ENCODE results near the gene METTL2B.

The METTL2B gene, protein sequence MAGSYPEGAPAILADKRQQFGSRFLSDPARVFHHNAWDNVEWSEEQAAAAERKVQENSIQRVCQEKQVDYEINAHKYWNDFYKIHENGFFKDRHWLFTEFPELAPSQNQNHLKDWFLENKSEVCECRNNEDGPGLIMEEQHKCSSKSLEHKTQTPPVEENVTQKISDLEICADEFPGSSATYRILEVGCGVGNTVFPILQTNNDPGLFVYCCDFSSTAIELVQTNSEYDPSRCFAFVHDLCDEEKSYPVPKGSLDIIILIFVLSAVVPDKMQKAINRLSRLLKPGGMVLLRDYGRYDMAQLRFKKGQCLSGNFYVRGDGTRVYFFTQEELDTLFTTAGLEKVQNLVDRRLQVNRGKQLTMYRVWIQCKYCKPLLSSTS

GRCh38 chr7:128476402-128477335 is at the start of gene METTL2B:
TSS of gene METTL2B (plus strand) at chr7:128476748. CDS start at chr7:128476766, 18 bp downstream.
- DNase-seq (ENCODE audit: low read depth, low spot score): peak; percentile 77

DNA sequence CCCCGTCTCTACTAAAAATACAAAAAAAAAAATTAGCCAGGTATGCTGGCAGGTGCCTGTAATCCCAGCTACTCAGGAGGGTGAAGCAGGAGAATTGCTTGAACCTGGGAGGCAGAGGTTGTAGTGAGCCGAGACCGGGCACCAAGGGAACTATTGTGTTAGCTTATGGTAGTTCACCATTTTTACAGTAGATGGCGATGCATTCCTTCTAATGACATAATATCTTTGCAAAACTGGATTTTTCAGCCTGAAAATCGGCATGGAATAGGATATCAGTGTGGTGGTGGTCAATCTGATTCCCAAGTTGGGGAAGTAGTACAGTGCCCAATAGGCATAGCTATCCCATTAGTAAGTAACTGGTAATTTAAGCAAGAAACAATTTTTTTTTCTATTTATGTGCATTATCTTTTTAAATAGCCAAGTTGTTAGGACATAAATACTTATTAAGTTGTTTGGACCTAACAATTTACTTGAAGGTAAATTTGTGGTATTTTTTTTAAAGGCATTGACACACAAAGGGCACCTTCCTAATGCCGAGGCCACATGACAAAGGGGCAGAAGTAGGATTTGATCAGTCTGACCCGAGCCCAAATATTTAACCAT is 49.2 kb upstream of the METTL2B start:
- DNase-seq (ENCODE audit: low read depth, low spot score): no peak

DNA sequence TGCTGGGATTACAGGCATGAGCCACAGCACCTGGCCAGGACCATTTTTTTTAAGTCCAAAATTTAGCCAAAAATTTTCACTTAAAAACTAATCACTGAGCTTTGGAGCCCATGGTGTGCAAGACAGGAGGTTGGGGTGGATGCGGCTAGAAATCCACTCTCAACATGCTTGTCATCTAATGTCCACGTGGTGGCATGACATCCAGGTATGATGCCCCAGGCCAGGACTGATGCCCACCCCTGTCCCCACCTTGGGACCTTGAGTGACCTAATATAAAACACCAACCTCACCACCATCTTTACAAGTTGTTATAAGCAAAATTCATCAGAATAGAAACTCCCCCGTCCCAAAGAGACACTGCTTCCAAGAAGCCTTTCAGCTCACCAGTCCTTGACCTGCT is 46.3 kb upstream of the METTL2B start:
- no peak for DNase-seq (ENCODE audit: low read depth, low spot score)

DNA sequence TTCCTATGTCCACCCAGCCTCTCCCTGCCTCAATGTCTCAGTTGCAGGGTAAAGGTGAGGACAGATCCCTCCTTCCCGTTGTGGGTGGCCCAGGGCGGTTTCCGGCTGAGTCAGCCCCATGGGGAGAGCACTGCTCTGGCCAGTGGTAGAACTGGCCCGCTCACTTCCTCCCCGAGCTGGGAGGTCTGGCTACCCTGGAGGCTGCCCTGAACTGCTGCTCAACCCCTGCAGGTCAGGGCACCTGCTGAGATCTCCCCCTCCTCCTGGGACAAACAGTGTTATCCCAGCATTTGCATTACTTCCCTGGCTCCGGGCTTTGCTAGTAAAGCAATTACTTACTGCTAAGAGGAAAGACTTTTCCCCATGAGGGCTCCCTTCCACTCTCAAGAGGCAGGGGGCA is 45.3 kb upstream of the METTL2B start:
- DNase-seq (ENCODE audit: low read depth, low spot score): no peak

DNA sequence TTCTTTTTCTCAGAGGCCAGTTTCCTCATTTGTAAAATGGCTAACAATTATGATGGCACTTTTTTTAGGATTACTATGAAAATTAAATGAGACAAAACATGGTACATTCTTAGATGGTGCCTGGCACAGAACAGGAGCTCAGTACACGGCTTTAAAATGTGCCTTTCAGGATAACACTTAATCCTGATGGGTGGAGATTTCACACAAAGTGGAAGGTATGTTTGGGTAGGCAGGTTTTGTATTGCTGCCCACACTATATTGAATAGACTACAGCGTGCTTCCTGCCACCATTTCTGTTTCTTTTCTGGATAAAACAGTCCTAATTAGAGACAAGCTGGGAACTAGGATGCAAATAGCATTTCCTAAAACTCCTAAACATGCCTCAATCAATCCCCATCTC is 44.8 kb upstream of the METTL2B start:
- no peak for DNase-seq (ENCODE audit: low read depth, low spot score)

DNA sequence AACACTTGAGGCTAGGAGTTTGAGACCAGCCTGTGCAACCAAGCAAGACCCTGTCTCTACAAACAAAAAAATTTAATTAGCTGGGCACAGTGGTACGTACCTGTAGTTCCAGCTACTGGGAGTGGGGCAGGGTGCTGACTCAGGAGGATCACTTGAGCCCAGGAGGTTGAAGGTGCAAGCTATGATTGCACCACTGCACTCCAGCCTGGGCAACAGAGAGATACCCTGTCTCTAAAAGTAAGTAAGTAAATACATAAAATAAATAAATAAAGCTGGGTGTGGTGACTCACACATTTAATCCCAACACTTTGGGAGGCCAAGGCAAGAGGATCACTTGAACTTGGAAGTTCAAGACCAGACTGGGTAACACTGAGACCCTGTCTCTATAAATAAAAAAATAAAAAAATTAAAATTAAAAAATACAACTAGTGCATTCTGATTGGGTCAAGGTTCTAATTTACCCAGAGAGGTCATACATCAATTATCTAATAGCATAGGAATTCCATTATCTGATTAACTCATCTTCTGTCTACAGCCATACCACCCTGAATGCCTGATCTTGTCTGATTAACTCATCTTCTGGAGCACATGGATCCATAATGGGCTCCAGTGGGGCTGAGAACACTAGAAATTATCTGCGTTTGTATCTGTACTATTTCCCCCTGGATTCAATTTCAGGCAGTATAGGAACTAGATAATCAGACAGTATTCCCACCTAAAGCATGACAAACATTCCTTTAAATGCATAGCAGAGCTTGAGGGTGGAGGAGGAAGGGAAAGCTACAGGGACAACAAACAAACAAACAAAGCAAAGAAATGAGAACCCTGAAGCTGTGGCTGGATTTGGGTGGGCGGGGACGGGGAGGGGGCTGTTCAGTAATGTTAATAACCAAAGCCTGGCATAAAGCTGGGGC is 41.9 kb upstream of the METTL2B start:
- DNase-seq (ENCODE audit: low read depth, low spot score): no peak

DNA sequence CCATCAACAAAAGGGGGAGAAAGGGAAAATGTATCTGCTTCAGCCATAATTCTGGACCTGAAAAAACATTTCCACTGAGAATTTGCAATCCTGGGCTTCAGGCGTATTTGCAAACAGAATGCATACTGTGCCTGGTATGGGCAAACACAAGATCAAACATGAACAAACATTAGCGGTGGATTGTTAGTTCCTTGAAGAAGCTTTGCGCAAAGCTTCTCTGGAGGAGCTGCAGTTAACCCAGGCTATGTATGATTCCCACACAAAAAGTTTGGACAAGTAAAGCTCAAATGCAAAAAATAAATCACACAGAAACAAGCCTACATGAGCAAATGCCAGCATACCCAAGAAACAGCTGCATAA is 41.2 kb upstream of the METTL2B start:
- DNase-seq (ENCODE audit: low read depth, low spot score): no peak

- DNase-seq (ENCODE audit: low read depth, low spot score): no peak
Measured at GRCh38 chr7:128437426-128438332, 38.9 kb upstream of the METTL2B start.

DNA sequence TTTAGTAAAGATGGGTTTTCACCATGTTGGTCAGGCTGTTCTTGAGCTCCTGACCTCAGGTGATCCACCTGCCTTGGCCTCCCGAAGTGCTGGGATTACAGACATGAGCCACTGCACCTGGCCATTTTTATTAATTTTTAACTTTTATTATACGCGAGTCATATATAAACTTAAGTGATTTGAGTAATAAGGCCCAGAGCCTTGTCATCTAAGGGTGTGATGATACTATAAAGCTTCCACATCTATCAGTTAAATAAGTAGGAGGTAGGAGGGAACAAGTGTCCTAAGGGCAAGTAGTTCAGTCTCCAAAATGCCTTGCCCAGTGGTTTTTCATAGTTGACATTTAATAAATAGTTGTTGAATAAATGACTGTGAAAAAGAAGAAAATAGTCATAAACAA is 34.2 kb upstream of the METTL2B start:
- no peak for DNase-seq (ENCODE audit: low read depth, low spot score)

- DNase-seq (ENCODE audit: low read depth, low spot score): no peak
Measured at GRCh38 chr7:128443831-128444600, 32.5 kb upstream of the METTL2B start.

DNA sequence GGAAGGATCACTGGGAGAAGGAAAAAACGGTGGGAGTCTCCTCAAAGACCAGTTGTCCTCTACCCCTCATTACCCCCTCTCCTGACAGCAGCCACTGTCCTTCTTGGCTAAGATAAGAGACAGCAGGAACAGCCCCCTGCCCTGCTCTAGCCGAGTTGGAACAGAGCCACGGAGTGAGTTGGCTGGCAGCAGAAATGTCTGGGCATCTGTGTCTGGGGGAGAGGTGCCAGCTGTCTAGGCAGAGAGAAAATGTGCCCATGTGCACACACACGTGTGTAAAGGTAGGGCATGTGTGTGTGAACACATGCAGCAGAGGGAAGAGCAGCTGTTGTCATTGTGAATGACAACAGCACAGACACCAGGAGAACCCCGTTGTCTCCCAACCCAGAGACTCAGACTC is 30.2 kb upstream of the METTL2B start:
- no peak for DNase-seq (ENCODE audit: low read depth, low spot score)

DNA sequence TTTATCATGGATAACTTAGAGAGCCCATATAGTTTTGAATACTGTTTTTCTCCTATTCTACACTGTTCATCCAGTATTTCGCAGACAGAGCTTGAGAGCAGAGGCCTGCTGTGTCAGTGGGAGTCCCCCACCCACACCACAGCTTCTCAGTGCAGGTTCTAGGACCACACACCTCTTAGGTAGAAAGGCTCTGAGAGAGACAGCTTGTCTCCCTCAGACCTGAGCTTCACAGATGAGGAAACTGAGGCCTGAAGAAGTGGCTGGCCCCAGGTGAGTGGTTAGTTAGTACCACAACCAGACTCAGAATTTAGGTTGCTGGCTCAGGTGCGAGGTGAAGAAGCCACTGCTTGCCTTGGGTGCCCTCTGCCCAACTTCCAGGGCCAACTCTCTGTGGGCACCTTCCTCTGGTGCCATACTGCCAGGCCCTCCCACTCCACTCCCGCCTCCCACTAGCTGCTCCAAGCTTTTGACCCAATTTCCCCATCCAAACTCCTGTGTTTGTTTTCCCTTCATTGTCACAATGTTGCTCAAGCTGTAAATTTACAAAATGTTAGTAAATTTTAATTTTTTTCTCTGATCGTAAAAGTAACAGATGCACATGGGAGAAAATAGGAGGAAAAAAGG is 28.5 kb upstream of the METTL2B start:
- no peak for DNase-seq (ENCODE audit: low read depth, low spot score)

- DNase-seq (ENCODE audit: low read depth, low spot score): no peak
Measured at GRCh38 chr7:128448751-128449302, 27.7 kb upstream of the METTL2B start.

DNA sequence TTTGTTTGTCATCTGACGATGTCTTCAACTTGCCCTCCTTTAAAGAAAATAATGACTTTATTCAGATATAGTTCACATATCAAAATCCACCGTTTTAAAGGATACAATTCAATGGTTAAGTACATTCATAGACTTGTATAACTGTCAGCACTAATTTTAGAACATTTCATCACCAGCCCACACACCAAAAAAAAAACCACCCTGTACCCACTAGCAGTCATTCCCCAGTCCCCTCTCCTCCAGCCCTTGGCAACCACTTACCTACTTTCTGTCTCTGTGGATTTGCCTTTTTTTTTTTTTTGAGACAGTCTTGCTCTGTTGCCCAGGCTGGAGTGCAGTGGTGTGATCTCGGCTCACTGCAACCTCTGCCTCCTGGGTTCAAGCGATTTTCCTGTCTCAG is 26.1 kb upstream of the METTL2B start:
- no peak for DNase-seq (ENCODE audit: low read depth, low spot score)

DNA sequence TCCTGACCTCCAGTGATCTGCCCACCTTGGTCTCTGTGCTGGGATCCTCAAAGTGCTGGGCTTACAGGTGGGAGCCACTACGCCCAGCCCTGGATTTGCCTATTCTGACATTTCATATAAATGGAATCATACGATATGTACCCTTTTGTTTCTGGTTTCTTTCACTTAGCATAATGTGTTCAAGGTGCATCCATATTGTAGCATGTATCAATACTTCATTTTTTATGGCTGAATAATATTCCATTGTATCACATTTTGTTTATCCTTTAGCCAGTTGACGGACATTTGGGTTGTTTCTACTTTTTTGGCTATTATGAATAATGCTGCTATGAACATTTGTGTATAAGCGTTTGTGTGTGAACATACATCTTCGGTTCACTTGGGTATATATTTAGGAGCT is 25.6 kb upstream of the METTL2B start:
- no peak for DNase-seq (ENCODE audit: low read depth, low spot score)

DNA sequence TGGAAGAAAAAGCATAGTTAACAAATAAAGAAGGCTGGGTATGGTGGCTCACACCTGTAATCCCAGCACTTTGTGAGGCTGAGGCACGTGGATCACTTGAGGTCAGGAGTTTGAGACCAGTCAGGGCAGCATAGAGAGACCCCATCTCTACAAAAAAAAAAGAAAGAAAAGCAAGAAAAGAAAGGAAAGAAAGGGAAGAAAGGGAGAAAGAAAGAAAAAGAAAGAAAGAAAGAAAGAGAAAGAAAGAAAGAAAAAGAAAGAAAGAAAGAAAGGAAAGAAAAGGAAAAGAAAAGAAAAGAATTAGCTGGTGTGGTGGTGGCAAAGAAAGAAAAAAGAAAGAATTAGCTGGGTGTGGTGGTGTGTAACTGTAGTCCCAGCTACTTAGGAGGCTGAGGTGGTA is 24.0 kb upstream of the METTL2B start:
- no peak for DNase-seq (ENCODE audit: low read depth, low spot score)

DNA sequence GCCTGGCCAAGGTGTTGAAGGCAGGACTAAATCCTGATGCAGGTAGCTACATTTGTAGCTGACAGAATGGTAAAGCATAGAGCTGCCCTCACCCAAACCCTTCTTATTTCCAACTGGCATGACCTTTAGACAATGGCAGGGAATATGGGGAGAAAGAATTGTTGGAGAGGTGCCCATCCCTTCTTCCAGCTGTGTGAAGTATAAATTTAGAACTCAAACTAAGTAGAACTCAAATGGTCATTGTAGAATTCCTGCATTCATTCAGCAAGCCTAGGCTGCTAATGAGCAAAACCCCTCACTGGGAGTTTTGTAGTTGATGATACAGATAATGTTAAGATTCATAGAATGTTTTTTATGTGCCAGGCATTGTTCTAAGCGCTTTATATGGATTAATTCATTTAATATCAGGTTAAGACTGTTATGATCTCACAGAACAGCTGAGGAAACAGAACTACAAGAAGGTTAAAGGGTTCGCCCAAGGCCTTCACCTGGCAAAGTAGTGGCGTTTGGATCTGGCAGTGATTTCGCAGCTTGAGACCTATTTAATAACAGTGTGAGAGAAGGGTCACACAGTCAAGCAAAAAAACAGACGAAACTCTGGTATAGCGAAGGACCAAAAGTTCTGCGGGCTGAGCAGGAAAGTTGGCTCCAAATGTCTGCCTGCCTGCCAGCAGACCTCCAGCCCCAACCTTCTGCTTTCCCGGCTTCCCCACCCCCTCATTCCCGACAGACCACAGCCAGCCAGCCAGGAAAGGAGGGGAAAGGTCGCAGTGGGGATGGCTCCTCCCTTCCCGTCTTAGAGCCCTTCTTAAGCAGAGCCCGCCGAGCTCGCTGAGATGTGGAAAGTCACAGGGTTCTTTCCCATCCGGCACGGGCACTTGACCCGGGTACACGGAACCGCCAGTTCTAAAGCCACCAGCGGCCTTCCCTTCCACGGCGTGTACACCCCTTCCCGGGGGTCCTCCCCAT is 22.4 kb upstream of the METTL2B start:
- no peak for DNase-seq (ENCODE audit: low read depth, low spot score)

Data from activated naive CD8-positive, alpha-beta T cell treated with anti-CD3 and anti-CD28 coated beads, Interleukin-2, amount 50 U/mL, for 16 hours (primary cell).